ENCODE results near the gene ARF3.

Gene ARF3

DNA sequence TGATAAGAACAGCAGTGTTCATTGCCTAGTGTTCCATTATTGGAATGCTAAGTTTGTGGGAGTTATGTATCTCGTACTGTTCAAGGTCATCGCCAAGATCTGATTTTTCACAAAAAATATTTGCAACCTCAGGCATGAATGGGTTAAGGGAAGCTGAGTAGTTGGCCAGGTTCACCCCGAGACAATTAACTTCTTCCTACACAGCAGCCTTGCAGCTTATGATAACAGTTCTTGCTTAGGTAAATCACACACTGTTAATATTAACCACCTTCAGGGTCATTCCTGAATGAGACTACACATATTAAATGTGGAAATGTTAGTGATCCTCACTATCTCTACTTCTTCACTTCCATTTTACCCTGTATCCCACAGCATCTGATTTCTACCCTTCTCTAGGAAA lies 50.0 kb downstream of the ARF3 start:
- no peaks in the 10 kb centered on the region for H3K9me3 ChIP-seq (ENCODE audit: control insufficient read depth, low read depth, low read length)
- H3K27me3 ChIP-seq (ENCODE audit: control insufficient read depth, insufficient read depth, low read length) = no peaks in the 10 kb centered on the region
- H3K36me3 ChIP-seq (ENCODE audit: control insufficient read depth, low read depth, low read length) = no peaks in the 10 kb centered on the region
- no peak overlapping the region for H3K4me3 ChIP-seq (ENCODE audit: low read length)
- H3K27ac ChIP-seq (ENCODE audit: low read length) = no peak overlapping the region
- no peaks in the 10 kb centered on the region for H3K4me1 ChIP-seq (ENCODE audit: control insufficient read depth, low read depth, low read length)
- no peak overlapping the region for H3K9ac ChIP-seq (ENCODE audit: low read length)

DNA sequence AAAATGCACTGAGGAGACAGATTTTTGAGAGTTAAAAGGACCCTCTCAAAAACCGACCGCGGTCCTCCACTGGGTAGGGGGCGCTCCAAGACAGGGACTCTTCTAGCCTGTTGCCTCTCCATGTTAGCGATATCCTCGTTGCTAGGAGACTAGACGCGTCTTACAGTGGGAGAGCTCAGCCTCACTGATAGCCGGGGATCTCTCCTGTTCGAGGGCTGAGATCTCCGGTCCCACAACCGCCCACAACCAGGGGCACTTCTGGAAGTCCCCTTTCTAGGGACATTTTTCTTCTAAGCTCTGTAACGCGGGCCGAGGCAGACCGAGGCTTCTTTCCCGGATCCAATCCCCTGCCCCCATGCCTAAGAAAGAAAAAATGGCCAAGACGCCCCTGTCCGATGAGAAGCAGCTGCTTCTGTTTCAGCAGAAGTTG lies 53.3 kb downstream of the ARF3 start:
- no peaks in the 10 kb centered on the region for H3K36me3 ChIP-seq (ENCODE audit: control insufficient read depth, low read depth, low read length)
- peak overlapping the region; percentile 50 for H3K4me3 ChIP-seq (ENCODE audit: low read length)
- H3K27ac ChIP-seq (ENCODE audit: low read length) = no peak overlapping the region
- no peaks in the 10 kb centered on the region for H3K9me3 ChIP-seq (ENCODE audit: control insufficient read depth, low read depth, low read length)
- peak overlapping the region; percentile 8 for H3K9ac ChIP-seq (ENCODE audit: low read length)
- no peaks in the 10 kb centered on the region for H3K27me3 ChIP-seq (ENCODE audit: control insufficient read depth, insufficient read depth, low read length)
- no peaks in the 10 kb centered on the region for H3K4me1 ChIP-seq (ENCODE audit: control insufficient read depth, low read depth, low read length)

DNA sequence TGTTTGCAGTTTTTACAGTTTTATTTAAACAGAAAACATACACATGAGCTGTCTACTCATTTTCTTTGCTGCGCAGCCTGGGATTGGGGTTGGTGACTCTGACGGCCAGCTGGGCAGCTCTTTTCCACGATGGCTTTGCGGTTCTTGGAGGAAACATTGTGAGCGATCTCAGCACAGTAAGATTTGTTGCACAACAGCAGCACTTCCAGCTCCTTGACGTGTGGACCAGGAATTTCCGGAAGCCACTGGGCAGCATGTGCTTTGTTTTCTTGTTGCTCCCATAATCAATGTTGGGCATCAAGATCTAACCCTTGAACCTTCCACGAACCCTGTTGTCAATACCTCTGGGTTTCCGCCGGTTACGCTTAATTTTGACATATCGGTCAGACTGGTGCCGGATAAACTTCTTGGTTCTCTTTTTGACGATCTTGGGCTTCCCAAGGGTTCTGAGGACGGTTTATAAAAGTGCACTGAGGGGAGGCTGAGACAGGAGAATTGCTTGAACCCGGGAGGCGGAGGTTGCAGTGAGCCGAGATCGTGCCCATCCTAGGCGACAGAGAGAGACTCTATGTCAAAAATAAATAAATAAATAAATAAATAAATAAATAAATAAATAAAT lies 53.8 kb downstream of the ARF3 start:
- no peak overlapping the region for H3K4me3 ChIP-seq (ENCODE audit: low read length)
- H3K36me3 ChIP-seq (ENCODE audit: control insufficient read depth, low read depth, low read length) = no peaks in the 10 kb centered on the region
- no peak overlapping the region for H3K27ac ChIP-seq (ENCODE audit: low read length)
- no peaks in the 10 kb centered on the region for H3K9me3 ChIP-seq (ENCODE audit: control insufficient read depth, low read depth, low read length)
- H3K27me3 ChIP-seq (ENCODE audit: control insufficient read depth, insufficient read depth, low read length) = no peaks in the 10 kb centered on the region
- H3K4me1 ChIP-seq (ENCODE audit: control insufficient read depth, low read depth, low read length) = no peaks in the 10 kb centered on the region
- H3K9ac ChIP-seq (ENCODE audit: low read length) = no peak overlapping the region

- Histone ChIP-seq H3K36me3 (ENCODE audit: control insufficient read depth, low read depth, low read length) (no peaks in the 10 kb centered on the region), H3K27ac (ENCODE audit: low read length) (no peak overlapping the region), H3K4me1 (ENCODE audit: control insufficient read depth, low read depth, low read length) (no peaks in the 10 kb centered on the region), H3K4me3 (ENCODE audit: low read length) (no peak overlapping the region), H3K9ac (ENCODE audit: low read length) (no peak overlapping the region), H3K9me3 (ENCODE audit: control insufficient read depth, low read depth, low read length) (no peaks in the 10 kb centered on the region), H3K27me3 (ENCODE audit: control insufficient read depth, insufficient read depth, low read length) (no peaks in the 10 kb centered on the region)
These were observed 56.0 kb downstream of the ARF3 start for GRCh38 chr12:48901278-48901677.

DNA sequence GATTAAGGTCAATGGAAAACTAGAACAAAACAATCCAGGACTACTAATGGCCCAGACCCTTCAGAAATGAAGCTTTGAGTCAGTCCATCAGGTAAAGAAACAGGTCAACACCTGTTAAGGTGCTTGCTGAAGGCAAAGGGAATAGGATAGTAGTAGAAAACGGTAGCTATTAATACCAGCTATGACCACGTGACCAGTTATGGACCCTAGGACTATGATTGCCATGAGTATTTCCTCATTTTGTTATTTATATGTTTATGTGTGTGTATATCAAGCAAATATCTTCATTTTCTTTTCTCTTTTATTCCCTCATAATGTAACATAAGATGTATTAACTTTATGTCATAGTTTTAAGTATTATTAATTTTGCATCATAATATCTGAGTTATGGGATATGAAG lies 57.6 kb downstream of the ARF3 start:
- H3K9me3 ChIP-seq (ENCODE audit: control insufficient read depth, low read depth, low read length) = no peaks in the 10 kb centered on the region
- H3K9ac ChIP-seq (ENCODE audit: low read length) = no peak overlapping the region
- H3K36me3 ChIP-seq (ENCODE audit: control insufficient read depth, low read depth, low read length) = no peaks in the 10 kb centered on the region
- H3K27ac ChIP-seq (ENCODE audit: low read length) = no peak overlapping the region
- no peak overlapping the region for H3K4me3 ChIP-seq (ENCODE audit: low read length)
- no peaks in the 10 kb centered on the region for H3K4me1 ChIP-seq (ENCODE audit: control insufficient read depth, low read depth, low read length)
- no peaks in the 10 kb centered on the region for H3K27me3 ChIP-seq (ENCODE audit: control insufficient read depth, insufficient read depth, low read length)

- no peaks in the 10 kb centered on the region for H3K36me3 ChIP-seq (ENCODE audit: control insufficient read depth, low read depth, low read length)
- H3K9ac ChIP-seq (ENCODE audit: low read length) = no peak overlapping the region
- H3K27ac ChIP-seq (ENCODE audit: low read length) = no peak overlapping the region
- no peaks in the 10 kb centered on the region for H3K9me3 ChIP-seq (ENCODE audit: control insufficient read depth, low read depth, low read length)
- no peak overlapping the region for H3K4me3 ChIP-seq (ENCODE audit: low read length)
- H3K27me3 ChIP-seq (ENCODE audit: control insufficient read depth, insufficient read depth, low read length) = peaks cover 10% of the 10 kb centered on the region
- peaks cover 2% of the 10 kb centered on the region for H3K4me1 ChIP-seq (ENCODE audit: control insufficient read depth, low read depth, low read length)
These were observed 63.0 kb downstream of the ARF3 start for GRCh38 chr12:48894271-48894670.

DNA sequence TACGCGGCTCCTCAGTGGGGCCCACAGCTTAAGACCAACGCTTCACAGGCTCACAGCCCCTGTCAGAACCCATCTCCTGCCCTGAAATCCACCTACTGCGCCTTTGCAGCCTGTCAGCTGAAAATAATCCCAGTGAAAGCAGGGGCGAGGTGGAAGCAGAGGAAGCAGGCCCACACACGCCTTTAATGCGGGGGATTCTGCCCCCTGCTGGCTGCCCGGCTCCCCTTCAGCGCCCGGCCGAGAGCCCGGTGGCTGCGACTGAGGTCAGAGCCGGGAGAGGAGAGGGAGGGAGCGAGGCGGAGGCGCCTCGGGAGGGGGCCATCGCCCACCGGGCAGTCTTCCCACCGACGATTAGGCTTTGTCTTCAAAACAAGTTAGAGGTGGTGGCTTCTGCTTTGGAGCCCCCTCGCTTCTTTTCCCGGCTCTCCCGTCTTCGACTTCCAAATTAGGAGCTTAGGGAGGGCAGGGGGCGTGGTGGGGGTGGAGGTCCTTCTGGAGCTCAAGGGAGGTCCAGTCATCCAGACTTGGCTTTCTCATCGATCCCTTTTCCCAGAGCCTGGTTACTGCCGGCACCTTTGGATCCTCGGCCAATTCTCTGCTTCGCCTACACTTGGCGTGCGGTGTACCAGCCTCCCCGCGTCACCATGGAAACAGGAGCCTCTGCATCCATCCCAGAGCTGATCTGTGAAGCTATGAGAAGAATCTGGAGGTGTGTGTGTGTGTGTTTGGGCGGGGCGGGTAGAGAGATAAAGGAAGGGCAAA lies 66.4 kb downstream of the ARF3 start:
- Histone ChIP-seq H3K4me3 (ENCODE audit: low read length) (peak overlapping the region; percentile 58), H3K9ac (ENCODE audit: low read length) (no peak overlapping the region), H3K27ac (ENCODE audit: low read length) (no peak overlapping the region), H3K36me3 (ENCODE audit: control insufficient read depth, low read depth, low read length) (no peaks in the 10 kb centered on the region), H3K27me3 (ENCODE audit: control insufficient read depth, insufficient read depth, low read length) (peaks cover 10% of the 10 kb centered on the region), H3K4me1 (ENCODE audit: control insufficient read depth, low read depth, low read length) (peaks cover 2% of the 10 kb centered on the region), H3K9me3 (ENCODE audit: control insufficient read depth, low read depth, low read length) (no peaks in the 10 kb centered on the region)

- no peak overlapping the region for H3K9ac ChIP-seq (ENCODE audit: low read length)
- H3K4me3 ChIP-seq (ENCODE audit: low read length) = no peak overlapping the region
- no peaks in the 10 kb centered on the region for H3K9me3 ChIP-seq (ENCODE audit: control insufficient read depth, low read depth, low read length)
- no peaks in the 10 kb centered on the region for H3K36me3 ChIP-seq (ENCODE audit: control insufficient read depth, low read depth, low read length)
- H3K27me3 ChIP-seq (ENCODE audit: control insufficient read depth, insufficient read depth, low read length) = peaks cover 10% of the 10 kb centered on the region
- H3K27ac ChIP-seq (ENCODE audit: low read length) = no peak overlapping the region
- peaks cover 2% of the 10 kb centered on the region for H3K4me1 ChIP-seq (ENCODE audit: control insufficient read depth, low read depth, low read length)
These were observed 67.6 kb downstream of the ARF3 start for GRCh38 chr12:48889679-48890078.

All from iPS-18a (cell line).